22Rv1 (cell line): ENCODE results near the gene RICTOR.

Experiments used
- CTCF ChIP-seq: fragments of 450-650 bp; IDR thresholded peaks from 2 replicates; pipeline ENCODE4 v1.5.1; 2017; ENCODE audit warnings: mild to moderate bottlenecking
- ZFX ChIP-seq: fragments of 450-650 bp; IDR thresholded peaks from 2 replicates; pipeline ENCODE4 v1.6.1; 2017; ENCODE audit warnings: antibody characterized with exemption, borderline replicate concordance

- TF ChIP-seq CTCF (no peak), ZFX (no peak)
Observed at GRCh38 chr5:39116344-39117170, 42.4 kb upstream of the RICTOR start.
